PC-9 (cell line): ENCODE results near the gene RAB11B. TPM values are rescaled to one million over a fixed set of nuclear protein-coding genes. Genes with fewer than 3 reads are reported as not detected.
"Not testable (repeated sequence)": the region's sequence is repeated elsewhere in the genome, so short reads cannot be mapped to it uniquely, and the experiment has no call there.

Experiments used
- BruUV-seq: library from RNA; stranded (reverse); fragments of 400-500 nt; replicated peaks from 2 replicates; lab custom pipeline; 2021; lab: Mats Ljungman, UMichigan
- CTCF ChIA-PET: fragments of 300-600 bp; sonication (Branson Sonifier 250); formaldehyde crosslinking; loops from one replicate; lab custom pipeline; 2022; ENCODE audit warnings: antibody characterized with exemption; lab: Charles Lee
- POLR2A ChIA-PET: fragments of 300-600 bp; sonication (Branson Sonifier 250); formaldehyde crosslinking; loops from one replicate; lab custom pipeline; 2022; ENCODE audit warnings: antibody characterized with exemption; ENCODE audit not compliant: unreplicated experiment; lab: Charles Lee
- DNase-seq, 2 experiments: peaks; one replicate each; pipeline versions ENCODE4 v3.0.0 to v3.0.0-alpha.2; 2015 to 2022; ENCODE audit warnings: mixed read lengths in 1 of 2
- H2AFZ ChIP-seq: fragments of 200-600 bp; sonication (generic); 2 replicates; pipeline ENCODE4 v1.8.1; 2017; ENCODE audit warnings: antibody characterized with exemption
- H3F3A ChIP-seq: fragments of 200-600 bp; sonication (generic); 2 replicates; pipeline ENCODE4 v1.8.1; 2017; ENCODE audit warnings: antibody characterized with exemption, mild to moderate bottlenecking, low read depth; ENCODE audit not compliant: insufficient read depth
- H3K27ac ChIP-seq: fragments of 200-600 bp; sonication (generic); 2 replicates; pipeline ENCODE4 v1.6.1; 2016; ENCODE audit warnings: mixed run types
- H3K27me3 ChIP-seq: fragments of 200-600 bp; sonication (generic); 2 replicates; pipeline ENCODE4 v1.6.1; 2016; ENCODE audit warnings: low read depth, mixed run types; ENCODE audit not compliant: insufficient read depth
- H3K36me3 ChIP-seq: fragments of 200-600 bp; sonication (generic); 2 replicates; pipeline ENCODE4 v1.6.1; 2016; ENCODE audit warnings: low read depth, mixed run types
- H3K4me1 ChIP-seq: fragments of 200-600 bp; sonication (generic); replicated peaks from 2 replicates; pipeline ENCODE4 v1.6.1; 2016; ENCODE audit warnings: mixed run types; ENCODE audit not compliant: insufficient read depth
- H3K4me2 ChIP-seq: fragments of 200-600 bp; sonication (generic); 2 replicates; pipeline ENCODE4 v1.6.1; 2017; ENCODE audit warnings: mixed run types
- H3K4me3 ChIP-seq: fragments of 200-600 bp; sonication (generic); 2 replicates; pipeline ENCODE4 v1.6.1; 2016; ENCODE audit warnings: mixed run types
- H3K79me2 ChIP-seq: fragments of 200-600 bp; sonication (generic); 2 replicates; pipeline ENCODE4 v1.6.1; 2017; ENCODE audit warnings: low read depth, mixed run types
- H3K9me2 ChIP-seq: fragments of 200-600 bp; sonication (generic); 2 replicates; pipeline ENCODE4 v1.8.1; 2017; ENCODE audit warnings: mild to moderate bottlenecking; ENCODE audit not compliant: insufficient read depth
- H3K9me3 ChIP-seq: fragments of 200-600 bp; sonication (generic); 2 replicates; pipeline ENCODE4 v1.8.1; 2016; ENCODE audit warnings: low read depth; ENCODE audit not compliant: insufficient read depth
- H4K20me1 ChIP-seq: fragments of 200-600 bp; sonication (generic); 2 replicates; pipeline ENCODE4 v1.8.1; 2017; ENCODE audit not compliant: insufficient read depth
- CTCF ChIP-seq: fragments of 200-600 bp; sonication (generic); conservative IDR thresholded peaks from 2 replicates; pipeline ENCODE4 v1.6.1; 2017; ENCODE audit warnings: mixed run types, antibody characterized with exemption, mild to moderate bottlenecking, moderate library complexity
- EZH2 ChIP-seq: fragments of 200-600 bp; sonication (generic); IDR thresholded peaks from 2 replicates; pipeline ENCODE4 v1.8.0; 2017; ENCODE audit warnings: antibody characterized with exemption, low read depth
- intact Hi-C: fragments of 100-400 bp; cut with micrococcal nuclease; formaldehyde crosslinking; loops from one replicate; pipeline ENCODE4 v1.10.0; 2022; ENCODE audit not compliant: unreplicated experiment
- total RNA-seq: library from RNA; stranded (reverse); gene quantifications from 2 replicates; pipeline ENCODE4 v1.2.3, GENCODE V29; 2021

Gene RAB11B
- total RNA-seq, 1 experiment from 2014 or later = 126 TPM

- Histone ChIP-seq H3K79me2 (no peaks in the 10 kb centered on the region), H3K36me3 (no peaks in the 10 kb centered on the region), H3K4me2 (no peak overlapping the region), H3K27me3 (no peaks in the 10 kb centered on the region), H3K9me3 (no peaks in the 10 kb centered on the region), H3K9me2 (no peaks in the 10 kb centered on the region), H3K4me3 (no peak overlapping the region), H4K20me1 (no peaks in the 10 kb centered on the region; the same call in 1 of the 2 replicates), H3K4me1 (peaks cover 19% of the 10 kb centered on the region), H2AFZ (no peak overlapping the region), H3F3A (peaks cover 22% of the 10 kb centered on the region; the same call in 1 of the 2 replicates), H3K27ac (no peak overlapping the region)
- DNase-seq = no peak
- intact Hi-C loops = no loop called here
- TF ChIP-seq CTCF (no peak), EZH2 (no peak)
- ChIA-PET CTCF (interaction anchor here (0.7 kb wide), 1 partner anchor 40 kb away, joined by 3 read pairs; no protein-coding TSS in a partner anchor), POLR2A (no interaction called here)
- no TSS peak for BruUV-seq
Observed at GRCh38 chr19:8421484-8422461, 31.6 kb downstream of the RAB11B start.

DNA sequence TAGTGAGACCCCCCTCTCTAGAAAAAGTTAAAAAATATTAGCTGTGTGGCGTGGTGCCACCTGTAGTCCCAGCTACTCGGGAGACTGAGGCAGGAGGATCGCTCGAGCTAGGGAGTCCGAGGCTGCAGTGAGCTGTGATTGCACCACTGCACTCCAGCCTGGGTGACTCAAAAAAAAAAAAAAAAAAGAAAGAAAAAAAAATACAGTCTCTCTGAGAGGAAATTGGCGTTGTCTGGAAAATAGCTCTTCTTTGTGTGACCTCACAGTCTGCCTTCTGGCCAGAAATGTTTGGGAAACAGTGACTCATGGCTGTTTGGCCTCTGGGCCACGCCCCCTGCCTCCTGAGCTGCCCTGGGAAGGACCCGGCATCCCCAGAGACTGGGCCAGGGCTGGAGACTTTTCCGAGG is 33.7 kb downstream of the RAB11B start:
- H3K4me3 ChIP-seq = peak overlapping the region; percentile 27; the same call in 1 of the 2 replicates
- no TSS peak for BruUV-seq
- TF ChIP-seq EZH2 (no peak), CTCF (no peak)
- H3K4me2 ChIP-seq = peak overlapping the region; percentile 79
- no peaks in the 10 kb centered on the region for H3K27me3 ChIP-seq
- DNase-seq = peak; percentile 91 to 98
- no peaks in the 10 kb centered on the region for H3K36me3 ChIP-seq
- no peaks in the 10 kb centered on the region for H3K9me2 ChIP-seq
- CTCF ChIA-PET = interaction anchor here (0.7 to 1.4 kb wide), 3 partner anchors 10 to 157 kb away, joined by 3 to 31 read pairs (median 3); partner anchors contain the start of gene MARCHF2
- H3F3A ChIP-seq = peaks cover 21% of the 10 kb centered on the region; the same call in 1 of the 2 replicates
- H3K9me3 ChIP-seq = no peaks in the 10 kb centered on the region
- peak overlapping the region; percentile 64 for H3K27ac ChIP-seq
- POLR2A ChIA-PET = interaction anchor here (0.6 to 1.2 kb wide), 8 partner anchors 10 to 1862 kb away, joined by 3 to 17 read pairs (median 8); partner anchors contain the start of genes HNRNPM, MARCHF2 and ZNF414
- H3K4me1 ChIP-seq = peaks cover 19% of the 10 kb centered on the region
- no peaks in the 10 kb centered on the region for H4K20me1 ChIP-seq
- H2AFZ ChIP-seq = peak overlapping the region; percentile 40; the same call in 1 of the 2 replicates
- no peaks in the 10 kb centered on the region for H3K79me2 ChIP-seq
- intact Hi-C loops = no loop called here

GRCh38 chr19:8425331-8425730 is 35.2 kb downstream of the RAB11B start:
- BruUV-seq = not testable (repeated sequence)

More at GRCh38 chr19:8425331-8425730, 35.2 kb downstream of the RAB11B start:
- CTCF ChIA-PET = interaction anchor here (0.6 kb wide), 1 partner anchor 24 kb away, joined by 6 read pairs; no protein-coding TSS in a partner anchor
- H3K9me3 ChIP-seq, intact Hi-C loops, POLR2A ChIA-PET, H3K36me3 ChIP-seq, H3K79me2 ChIP-seq, H2AFZ ChIP-seq, H3K27me3 ChIP-seq, H4K20me1 ChIP-seq, H3K27ac ChIP-seq, H3K4me3 ChIP-seq, DNase-seq, H3K9me2 ChIP-seq, H3K4me2 ChIP-seq: not testable (repeated sequence)
- Histone ChIP-seq H3K4me1 (peaks cover 19% of the 10 kb centered on the region), H3F3A (peaks cover 21% of the 10 kb centered on the region; the same call in 1 of the 2 replicates)
